K562 (cell line): ENCODE results near the gene UBA7. TPM values are rescaled to one million over a fixed set of nuclear protein-coding genes. Genes with fewer than 3 reads are reported as not detected.
A peak's percentile ranks its signal among the peaks of the same experiment; 100 is the strongest.

Source experiments
- BACH1 ChIP-seq: fragments of 200-800 bp; sonication (Bioruptor generic); IDR thresholded peaks from 2 replicates; pipeline ENCODE4 v1.6.1; 2016; ENCODE audit warnings: missing genetic modification characterization, missing compliant biosample characterization
- CGGBP1 ChIP-seq: fragments of 250-450 bp; sonication (Bioruptor Pico); IDR thresholded peaks from 2 replicates; pipeline ENCODE4 v1.9.0; 2021; ENCODE audit warnings: mild to moderate bottlenecking
- DPF2 ChIP-seq: fragments of 450-650 bp; IDR thresholded peaks from 2 replicates; pipeline ENCODE4 v1.6.1; 2016
- NFRKB ChIP-seq: fragments of 450-650 bp; IDR thresholded peaks from 2 replicates; pipeline ENCODE4 v1.6.1; 2016; ENCODE audit warnings: low read depth
- NR4A1 ChIP-seq, 2 experiments: fragments of 250-450 bp in 1 of 2; fragments of 450-650 bp in 1 of 2; sonication (Bioruptor Pico) in 1 of 2; IDR thresholded peaks; 2 replicates each; pipeline versions ENCODE4 v1.4.0 to v1.6.1; 2016 to 2020; ENCODE audit warnings: mild to moderate bottlenecking in 2 of 2, missing compliant biosample characterization in 1 of 2, missing genetic modification characterization in 1 of 2, moderate library complexity in 1 of 2
- PPARD ChIP-seq: fragments of 250-450 bp; sonication (Bioruptor Pico); IDR thresholded peaks from 2 replicates; pipeline ENCODE4 v1.8.0; 2022; ENCODE audit warnings: inconsistent platforms, mild to moderate bottlenecking, moderate library complexity
- RBM34 ChIP-seq: fragments of 200-400 bp; formaldehyde crosslinking; IDR thresholded peaks from 2 replicates; pipeline ENCODE4 v1.6.1; 2018; ENCODE audit warnings: low read length, borderline replicate concordance; ENCODE audit not compliant: insufficient read depth
- REST ChIP-seq, 2 experiments: fragments of 450-650 bp; formaldehyde crosslinking in 1 of 2; IDR thresholded peaks; 2 replicates each; pipeline versions ENCODE4 v1.4.0 to v1.6.1; 2014 to 2020; ENCODE audit warnings: mild to moderate bottlenecking in 2 of 2, borderline replicate concordance in 1 of 2, low read depth in 1 of 2
- RFX7 ChIP-seq: fragments of 250-450 bp; sonication (Bioruptor Pico); IDR thresholded peaks from 2 replicates; pipeline ENCODE4 v1.5.1; 2021; ENCODE audit warnings: mild to moderate bottlenecking
- SAFB ChIP-seq: fragments of 200-400 bp; formaldehyde crosslinking; IDR thresholded peaks from 2 replicates; pipeline ENCODE4 v1.6.1; 2017; ENCODE audit warnings: low read depth, low read length, borderline replicate concordance
- SIX5 ChIP-seq, 2 experiments: IDR thresholded peaks; 2 replicates each; pipeline ENCODE4 v1.6.1; 2011; ENCODE audit warnings: low read length in 2 of 2, borderline replicate concordance in 1 of 2, low read depth in 1 of 2, mild to moderate bottlenecking in 1 of 2, moderate library complexity in 1 of 2; ENCODE audit not compliant: insufficient read depth in 1 of 2
- SMARCC2 ChIP-seq: fragments of 450-650 bp; IDR thresholded peaks from 2 replicates; pipeline ENCODE4 v1.6.1; 2017; ENCODE audit warnings: antibody characterized with exemption, moderate library complexity, mild to moderate bottlenecking, low read depth
- TGIF2 ChIP-seq: sonication (generic); formaldehyde crosslinking; IDR thresholded peaks from 2 replicates; pipeline ENCODE4 v1.8.1; 2022; ENCODE audit warnings: mild to moderate bottlenecking, missing genetic modification reagents, moderate library complexity
- TRIM28 ChIP-seq: fragments of 450-650 bp; IDR thresholded peaks from 2 replicates; pipeline ENCODE4 v1.6.1; 2017
- ZBTB12 ChIP-seq: fragments of 250-450 bp; sonication (Bioruptor Pico); IDR thresholded peaks from 2 replicates; pipeline ENCODE4 v1.4.0; 2020
- ZBTB8A ChIP-seq: fragments of 450-650 bp; IDR thresholded peaks from 2 replicates; pipeline ENCODE4 v1.6.1; 2018; ENCODE audit warnings: mild to moderate bottlenecking, moderate library complexity; ENCODE audit not compliant: partially characterized antibody
- ZNF174 ChIP-seq: fragments of 250-450 bp; sonication (Bioruptor Pico); IDR thresholded peaks from 2 replicates; pipeline ENCODE4 v1.4.0; 2020; ENCODE audit warnings: mild to moderate bottlenecking
- ZNF408 ChIP-seq: fragments of 250-450 bp; sonication (Bioruptor Pico); IDR thresholded peaks from 2 replicates; pipeline ENCODE4 v1.4.0; 2020; ENCODE audit warnings: low read depth, mild to moderate bottlenecking, moderate library complexity
- ZNF785 ChIP-seq: fragments of 250-450 bp; sonication (Bioruptor Pico); IDR thresholded peaks from 2 replicates; pipeline ENCODE4 v1.4.0; 2020; ENCODE audit warnings: mild to moderate bottlenecking
- polyA plus RNA-seq, 8 experiments: library from polyadenylated mRNA; depleted of rRNA in 4 of 8; stranded (reverse) in 5 of 8; unstranded in 3 of 8; fragments of >200 nt; fragmentation: Nextera tagmentation in 2 of 8; fragmentation: Illumina TruSeq in 1 of 8; extraction: Ambion mirVana in 2 of 8; extraction: Trizol in 1 of 8; gene quantifications; 2 replicates each; pipeline versions ENCODE4 v1.2.1 to v1.2.3, GENCODE V29; 2011 to 2014; ENCODE audit warnings: inconsistent platforms in 1 of 8, missing spikeins in 1 of 8
- total RNA-seq, 7 experiments: library from RNA; depleted of rRNA in 6 of 7; stranded (reverse); fragments of >200 nt in 6 of 7; fragmentation: Illumina TruSeq in 2 of 7; extraction: Trizol in 2 of 7; gene quantifications; 2 replicates each; pipeline versions ENCODE4 v1.2.1 to v1.2.3, GENCODE V29; 2011 to 2021; ENCODE audit warnings: low replicate concordance in 1 of 7

Gene UBA7
- total and polyA plus RNA-seq, 9 of the 15 experiments (the other 6 are each of a cell fraction or from before 2014, with no cell fraction given) = 0.17 to 3.3 (median 2.0) TPM

GRCh38 chr3:49856181-49857005 is 42.6 kb upstream of the UBA7 start, which contains the start of gene TRAIP (continued):
- TF ChIP-seq REST (IDR thresholded peaks at IDR 0.05; ENCODE audit: borderline replicate concordance) = no peak
- no peak for TF ChIP-seq REST (CRISPR knock-in tag; IDR thresholded peaks at IDR 0.05; ENCODE audit: low read depth)
- TF ChIP-seq DPF2 = no peak
- no peak for TF ChIP-seq RBM34
- TF ChIP-seq ZNF408 (CRISPR knock-in tag) = no peak
- TF ChIP-seq RFX7 (CRISPR knock-in tag) = no peak
- no peak for TF ChIP-seq NFRKB
- TF ChIP-seq NR4A1 (CRISPR knock-in tag; IDR thresholded peaks at IDR 0.05) = no peak
- no peak for TF ChIP-seq NR4A1 (tag; IDR thresholded peaks at IDR 0.05)
- TF ChIP-seq ZNF174 (CRISPR knock-in tag) = no peak
- no peak for TF ChIP-seq ZNF785 (CRISPR knock-in tag)
- TF ChIP-seq ZBTB12 (CRISPR knock-in tag) = peak; percentile 72
- TF ChIP-seq CGGBP1 (CRISPR knock-in tag) = no peak
- no peak for TF ChIP-seq SIX5 (IDR thresholded peaks at IDR 0.05; ENCODE audit: borderline replicate concordance in 1 of 2, insufficient read depth in 1 of 2, low read depth in 1 of 2, low read length in 2 of 2)
- TF ChIP-seq TGIF2 = no peak
- no peak for TF ChIP-seq TRIM28
- TF ChIP-seq SMARCC2 = no peak
- TF ChIP-seq BACH1 (tag) = no peak
- no peak for TF ChIP-seq ZBTB8A
- TF ChIP-seq SAFB = no peak
- no peak for TF ChIP-seq PPARD
